GM13977 (cell line): ENCODE measurements around the gene ATP2A3.
A peak's percentile ranks its signal among the peaks of the same experiment; 100 is the strongest.

Source experiments
- DNase-seq: peaks from one replicate; pipeline ENCODE4 v3.0.0; 2012; ENCODE audit warnings: low spot score
- CTCF ChIP-seq: IDR thresholded peaks from 2 replicates; pipeline ENCODE4 v1.5.1; 2012; ENCODE audit warnings: mild to moderate bottlenecking, control low read depth; ENCODE audit not compliant: insufficient read depth; ENCODE audit errors: extremely low read depth, missing control alignments
- in situ Hi-C: fragments of 300-500 bp; cut with MboI; formaldehyde crosslinking; loops from one replicate; pipeline ENCODE4 v1.12.0; 2022; ENCODE audit warnings: low sequenced_read_pairs, low pct_unique_long_range_greater_than_20kb, mixed read lengths, inconsistent platforms; ENCODE audit not compliant: unreplicated experiment

The ATP2A3 gene

GRCh38 chr17:3910420-3911270 is 53.6 kb downstream of the ATP2A3 start:
- TF ChIP-seq CTCF, result no peak
- in situ Hi-C loops, result loop anchor here (10.0 kb wide), 1 partner anchor 84 kb away; no protein-coding TSS in a partner anchor
- DNase-seq, result no peak

GRCh38 chr17:3909257-3909656 is 55.0 kb downstream of the ATP2A3 start:
- no peak for DNase-seq
- TF ChIP-seq CTCF, result no peak
- in situ Hi-C loops, result no loop called here

- DNase-seq, result no peak
- peak; percentile 46 for TF ChIP-seq CTCF
- in situ Hi-C loops, result no loop called here
Measured at GRCh38 chr17:3907483-3908216, 56.6 kb downstream of the ATP2A3 start.

GRCh38 chr17:3906881-3907280 is 57.4 kb downstream of the ATP2A3 start:
- TF ChIP-seq CTCF, result no peak
- in situ Hi-C loops, result no loop called here
- no peak for DNase-seq

GRCh38 chr17:3905017-3905520 is 59.2 kb downstream of the ATP2A3 start:
- no peak for TF ChIP-seq CTCF
- no peak for DNase-seq
- in situ Hi-C loops, result no loop called here

GRCh38 chr17:3904501-3904900 is 59.7 kb downstream of the ATP2A3 start:
- in situ Hi-C loops, result no loop called here
- TF ChIP-seq CTCF, result no peak
- DNase-seq, result no peak
